ENCODE results near the gene NET1. TPM values are rescaled to one million over a fixed set of nuclear protein-coding genes. Genes with fewer than 3 reads are reported as not detected.

The NET1 gene
- total and polyA plus RNA-seq, 10 donors = 4.6 to 19.5 (median 11.1) TPM

- Histone ChIP-seq H3K27ac (no peak overlapping the region), H3K4me1 (no peaks in the 10 kb centered on the region), H3K27me3 (replicated peaks in 1 of 7) (peaks cover 0 to 8% (median 0%) of the 10 kb centered on the region in 7 donors), H3K4me3 (no peak overlapping the region), H3K9me3 (peaks cover 15 to 43% (median 36%) of the 10 kb centered on the region in 8 donors), H3K36me3 (no peaks in the 10 kb centered on the region)
- 90 to 94% (median 91%) methylated on average over 14 of the region's 14 CpGs for WGBS, 5 donors
- TF ChIP-seq CTCF (IDR thresholded peaks at IDR 0.05 in 8 of 11, conservative IDR thresholded peaks at IDR 0.05 in 3 of 11) (no peak), POLR2AphosphoS5 (IDR thresholded peaks at IDR 0.05) (no peak), POLR2A (IDR thresholded peaks at IDR 0.05) (no peak)
- no peak for DNase-seq
- intact Hi-C loops (cut with DNase I; ENCODE audit: low total_unique reads) = no loop called here
These were observed 18.8 kb upstream of the NET1 start for GRCh38 chr10:5393529-5393928.

DNA sequence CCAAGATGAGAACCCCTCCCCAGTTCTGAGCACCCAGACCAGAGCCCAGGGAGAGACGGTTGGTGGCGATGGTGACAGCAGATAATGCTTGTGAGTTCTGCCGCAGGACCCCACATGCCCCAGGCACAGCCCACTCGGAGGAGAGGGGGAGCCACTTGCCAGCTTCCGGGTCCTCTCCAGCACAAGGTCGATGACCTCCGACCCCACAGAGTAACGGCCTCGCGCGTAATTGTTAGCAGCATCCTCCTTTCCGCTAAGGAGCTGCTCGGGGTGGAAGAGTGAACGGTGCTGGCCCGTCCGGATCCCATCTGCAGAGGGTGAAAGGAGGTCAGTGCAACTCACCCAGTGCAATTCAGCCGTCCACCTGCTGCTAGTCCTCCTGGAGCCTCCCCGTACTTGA lies 17.2 kb upstream of the NET1 start:
- peaks cover 13 to 26% (median 21%) of the 10 kb centered on the region in 8 donors for H3K9me3 ChIP-seq
- H3K27ac ChIP-seq = no peak overlapping the region
- intact Hi-C loops (cut with DNase I; ENCODE audit: low total_unique reads) = no loop called here
- no peaks in the 10 kb centered on the region for H3K4me1 ChIP-seq
- no peaks in the 10 kb centered on the region for H3K36me3 ChIP-seq
- 82 to 92% (median 90%) methylated on average over 8 to 18 of the region's 18 CpGs for WGBS, 5 donors
- DNase-seq = peak; percentile 47
- peaks cover 0 to 8% (median 0%) of the 10 kb centered on the region in 7 donors for H3K27me3 ChIP-seq (replicated peaks in 1 of 7)
- no peak overlapping the region for H3K4me3 ChIP-seq
- TF ChIP-seq CTCF (IDR thresholded peaks at IDR 0.05 in 8 of 11, conservative IDR thresholded peaks at IDR 0.05 in 3 of 11) = no peak
- no peak for TF ChIP-seq POLR2A (IDR thresholded peaks at IDR 0.05)
- no peak for TF ChIP-seq POLR2AphosphoS5 (IDR thresholded peaks at IDR 0.05)

- H3K9me3 ChIP-seq = peaks cover 0 to 11% (median 5%) of the 10 kb centered on the region in 8 donors
- DNase-seq = no peak
- intact Hi-C loops (cut with DNase I; ENCODE audit: low total_unique reads) = no loop called here
- H3K27me3 ChIP-seq (replicated peaks in 1 of 7) = peaks cover 0 to 8% (median 0%) of the 10 kb centered on the region in 7 donors
- H3K4me3 ChIP-seq = no peak overlapping the region
- 91 to 95% (median 94%) methylated on average over 12 of the region's 12 CpGs for WGBS, 5 donors
- no peak overlapping the region for H3K27ac ChIP-seq
- H3K36me3 ChIP-seq = no peaks in the 10 kb centered on the region
- no peaks in the 10 kb centered on the region for H3K4me1 ChIP-seq
- no peak for TF ChIP-seq CTCF (IDR thresholded peaks at IDR 0.05 in 8 of 11, conservative IDR thresholded peaks at IDR 0.05 in 3 of 11)
- no peak for TF ChIP-seq POLR2A (IDR thresholded peaks at IDR 0.05)
- TF ChIP-seq POLR2AphosphoS5 (IDR thresholded peaks at IDR 0.05) = no peak
These were observed 15.6 kb upstream of the NET1 start for GRCh38 chr10:5396556-5397300.

DNA sequence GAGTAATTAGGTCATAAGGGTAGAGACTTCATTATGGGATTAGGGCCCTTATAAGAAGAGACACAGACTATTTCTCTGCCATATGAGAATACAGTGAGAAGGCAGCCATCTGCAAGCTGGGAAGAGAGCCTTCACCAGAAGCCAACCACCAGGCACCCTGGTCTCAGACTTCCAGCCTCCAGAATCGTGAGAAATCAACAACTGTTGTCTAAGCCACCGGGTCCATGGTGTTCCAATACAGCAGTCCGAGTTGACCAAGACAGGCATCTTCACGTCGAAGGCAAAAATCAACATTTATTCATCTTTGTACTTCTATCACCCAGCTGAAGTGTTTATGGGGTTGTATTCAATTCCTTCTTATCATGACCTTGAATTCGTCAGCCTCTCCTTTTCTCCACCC lies 13.0 kb upstream of the NET1 start:
- Histone ChIP-seq H3K36me3 (no peaks in the 10 kb centered on the region), H3K9me3 (no peaks in the 10 kb centered on the region), H3K27ac (no peak overlapping the region), H3K27me3 (replicated peaks in 1 of 7) (peaks cover 0 to 8% (median 0%) of the 10 kb centered on the region in 7 donors), H3K4me1 (no peaks in the 10 kb centered on the region), H3K4me3 (no peak overlapping the region)
- no peak for DNase-seq
- WGBS, 5 donors = 69 to 79% (median 73%) methylated on average over 6 of the region's 6 CpGs
- intact Hi-C loops (cut with DNase I; ENCODE audit: low total_unique reads) = no loop called here
- TF ChIP-seq POLR2AphosphoS5 (IDR thresholded peaks at IDR 0.05) = no peak
- TF ChIP-seq POLR2A (IDR thresholded peaks at IDR 0.05) = no peak
- TF ChIP-seq CTCF (IDR thresholded peaks at IDR 0.05 in 8 of 11, conservative IDR thresholded peaks at IDR 0.05 in 3 of 11) = no peak
